NCI-H1417 (cell line): ENCODE measurements around the gene PRAMEF8.
"Not testable (repeated sequence)": the region's sequence is repeated elsewhere in the genome, so short reads cannot be mapped to it uniquely, and the experiment has no call there.

Experiments
- DNase-seq, 3 experiments: peaks; one replicate each; lab custom pipeline; 2025; lab: John Stamatoyannopoulos, UW

Gene PRAMEF8

DNA sequence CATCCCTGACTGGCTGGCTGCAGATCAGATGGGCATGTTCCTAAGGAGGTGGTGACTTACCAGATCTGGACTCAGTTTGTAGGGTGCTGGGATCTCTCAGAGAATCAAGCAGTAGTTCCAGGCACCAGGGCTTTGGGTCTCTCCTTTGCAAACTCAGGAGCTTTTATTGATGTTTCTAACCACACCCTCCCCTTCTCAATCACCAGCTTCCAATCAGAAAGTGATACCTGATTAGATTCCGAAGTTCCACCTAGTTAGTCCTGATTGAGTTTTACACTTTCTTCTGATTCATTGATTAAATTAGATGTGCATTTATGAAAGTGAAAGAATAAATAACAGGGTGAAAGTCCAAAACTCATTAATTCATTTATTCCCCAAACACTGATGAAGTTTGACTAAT is at the start of gene PRAMEF8:
Gene PRAMEF8 (minus strand): TSS at position 101 of the 400 bp plus-strand sequence. CDS start 1,046 bp downstream, outside the sequence.
- DNase-seq = not testable (repeated sequence)

DNA sequence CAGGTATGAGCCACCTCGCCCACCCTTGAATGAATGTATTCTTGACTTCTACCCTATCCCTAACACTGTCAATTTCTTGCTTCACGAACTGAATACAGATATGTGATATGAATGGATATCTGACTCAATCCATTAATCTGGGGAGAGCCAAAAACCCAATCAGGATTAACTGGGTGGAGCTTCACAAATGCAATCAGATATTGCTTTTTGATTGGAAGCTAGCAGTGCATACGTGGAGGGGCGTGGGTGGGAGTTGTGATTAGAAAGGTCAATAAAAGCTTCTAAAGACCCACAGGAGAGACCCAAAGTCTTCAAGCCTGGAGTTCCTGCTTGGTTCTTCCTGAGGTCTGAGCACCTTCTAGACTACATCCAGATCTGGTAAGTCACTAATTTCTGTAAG is 30.3 kb upstream of the PRAMEF8 start, which contains the start of gene PRAMEF15:
Gene PRAMEF15 (plus strand): TSS at position 301 of the 400 bp plus-strand sequence. CDS start 2,827 bp downstream, outside the sequence.
- not testable (repeated sequence) for DNase-seq

DNA sequence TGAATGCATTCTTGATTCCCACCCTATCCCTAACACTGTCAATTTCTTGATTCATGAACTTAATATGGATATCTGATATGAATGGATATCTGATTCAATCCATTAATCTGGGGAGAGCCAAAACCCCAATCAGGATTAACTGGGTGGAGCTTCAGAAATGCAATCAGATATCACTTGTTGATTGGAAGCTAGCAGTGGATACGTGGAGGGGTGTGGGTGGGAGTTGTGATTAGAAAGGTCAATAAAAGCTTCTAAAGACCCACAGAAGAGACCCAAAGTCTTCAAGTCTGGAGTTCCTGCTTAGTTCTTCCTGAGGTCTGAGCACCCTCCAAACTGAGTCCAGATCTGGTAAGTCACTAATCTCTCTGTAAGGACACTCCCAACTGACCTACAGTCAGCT is 18.3 kb upstream of the PRAMEF8 start, which contains the start of gene PRAMEF33:
Gene PRAMEF33 (plus strand): TSS at position 301 of the 400 bp plus-strand sequence. CDS start 2,416 bp downstream, outside the sequence.
- not testable (repeated sequence) for DNase-seq

DNA sequence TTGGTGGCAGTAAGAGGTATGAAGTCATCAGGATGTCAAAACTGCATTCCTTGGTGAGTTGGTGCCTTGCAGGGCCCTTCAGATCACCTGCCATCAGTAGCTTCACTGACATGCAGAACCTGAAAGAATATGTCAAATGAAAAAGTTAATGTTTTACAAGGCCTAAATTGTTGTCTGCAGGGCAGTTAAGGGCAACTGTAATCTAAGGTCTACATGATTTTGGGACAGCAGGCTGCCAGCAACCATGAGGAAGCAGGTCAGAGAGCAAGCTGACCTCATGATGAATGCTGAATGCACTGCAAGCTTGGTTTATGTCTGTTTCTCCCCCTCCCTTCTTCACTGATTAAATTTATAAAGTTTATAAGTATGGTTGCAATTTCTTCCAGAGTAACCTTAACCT is 17.3 kb upstream of the PRAMEF8 start:
- not testable (repeated sequence) for DNase-seq

DNA sequence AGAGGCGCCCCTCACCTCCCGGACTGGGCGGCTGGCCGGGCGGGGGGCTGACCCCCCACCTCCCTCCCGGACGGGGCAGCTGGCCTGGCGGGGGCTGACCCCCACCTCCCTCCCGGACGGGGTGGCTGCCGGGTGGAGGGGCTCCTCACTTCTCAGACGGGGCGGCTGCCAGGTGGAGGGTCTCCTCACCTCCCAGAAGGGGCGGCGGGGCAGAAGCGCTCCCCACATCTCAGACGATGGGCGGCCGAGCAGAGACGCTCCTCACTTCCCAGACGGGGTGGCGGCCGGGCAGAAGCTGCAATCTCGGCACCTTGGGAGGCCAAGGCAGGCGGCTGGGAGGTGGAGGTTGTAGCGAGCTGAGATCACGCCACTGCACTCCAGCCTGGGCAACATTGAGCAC is 13.8 kb upstream of the PRAMEF8 start:
- not testable (repeated sequence) for DNase-seq

DNA sequence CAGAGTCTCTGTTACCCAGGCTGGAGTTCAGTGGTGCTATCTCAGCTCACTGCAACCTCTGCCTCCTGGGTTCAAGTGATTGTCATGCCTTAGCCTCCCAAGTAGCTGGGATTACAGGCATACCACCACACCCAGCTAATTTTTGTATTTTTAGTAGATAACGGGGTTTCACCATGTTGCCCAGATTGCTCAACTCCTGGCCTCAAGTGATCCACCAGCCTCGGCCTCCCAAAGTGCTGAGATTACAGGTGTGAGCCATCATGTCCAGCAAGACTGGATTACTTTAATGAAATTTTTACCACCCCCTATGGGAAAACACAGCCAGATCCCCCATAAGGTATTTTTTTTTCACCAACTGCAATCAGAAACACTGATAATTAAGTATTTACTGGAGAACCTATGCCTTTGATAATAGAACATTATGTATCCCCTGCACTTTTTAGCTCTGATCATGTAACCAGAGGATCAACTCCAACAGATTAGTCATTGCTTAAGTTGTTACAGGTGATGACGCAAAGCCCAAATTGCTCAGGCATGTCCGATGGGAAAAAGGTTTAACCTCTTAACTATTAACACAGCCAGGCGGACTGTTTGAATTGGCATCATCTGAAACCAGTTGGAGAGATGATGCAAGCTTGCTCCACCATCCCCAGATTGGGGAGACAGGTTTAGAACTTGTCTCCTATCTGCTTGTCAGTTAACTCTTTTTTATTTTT is 12.4 kb upstream of the PRAMEF8 start:
- not testable (repeated sequence) for DNase-seq

DNA sequence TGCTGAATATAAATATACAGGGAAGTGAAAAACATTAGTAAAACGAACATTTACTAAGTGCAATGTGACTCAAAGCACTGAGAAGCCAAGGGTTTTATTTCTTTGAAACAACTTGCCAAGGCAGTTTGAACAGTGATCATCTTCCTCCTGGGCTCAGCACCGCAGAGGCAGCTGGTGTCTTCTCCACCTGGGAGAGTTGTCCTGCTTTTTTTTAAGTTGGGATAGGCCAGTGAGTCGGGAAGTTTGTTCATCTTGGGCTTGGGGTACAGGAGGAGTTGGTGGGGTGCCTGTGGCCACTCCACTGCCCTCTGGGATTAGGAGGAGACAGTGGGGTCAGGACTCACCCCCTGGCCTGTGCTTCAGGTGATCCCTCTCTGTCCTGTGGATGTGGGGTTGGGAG is 4.1 kb upstream of the PRAMEF8 start:
- DNase-seq = not testable (repeated sequence)

DNA sequence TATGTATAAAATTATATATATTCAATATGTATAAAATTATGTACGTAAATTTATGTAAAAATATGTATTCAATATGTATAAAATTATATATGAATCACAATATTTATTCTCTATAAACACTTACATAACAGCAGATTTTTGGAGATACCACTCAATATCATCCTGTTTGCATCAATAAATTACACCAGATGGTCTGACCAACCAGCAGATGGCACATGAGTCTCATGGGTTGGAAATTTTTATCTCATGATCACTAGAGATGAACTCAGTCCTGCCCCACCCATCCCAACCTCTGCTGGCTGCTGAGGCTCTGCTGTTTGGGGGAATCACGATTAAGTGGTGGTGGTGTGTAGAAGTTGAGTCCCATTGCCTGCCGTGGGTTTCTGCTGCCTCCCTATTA is 5.3 kb downstream of the PRAMEF8 start:
- not testable (repeated sequence) for DNase-seq

DNA sequence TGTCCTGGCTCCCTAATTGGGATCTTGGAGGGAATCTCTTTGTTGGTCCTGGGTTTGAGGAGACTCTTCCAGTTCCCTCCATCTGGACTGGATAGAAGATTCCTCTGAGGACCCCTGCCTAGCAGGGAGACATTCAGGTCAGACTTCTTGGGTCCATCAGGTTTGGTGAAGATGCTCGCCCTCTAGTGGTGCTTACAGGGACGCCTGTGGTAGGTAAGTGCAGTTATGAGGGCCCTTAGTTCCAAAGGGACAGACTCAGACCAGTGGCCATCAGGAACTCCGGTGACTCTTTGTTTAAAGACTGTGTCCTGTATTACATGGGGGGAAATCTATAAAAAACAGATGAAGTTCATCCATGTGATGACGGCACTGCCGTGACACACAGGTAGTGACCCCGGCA is 7.9 kb downstream of the PRAMEF8 start:
- not testable (repeated sequence) for DNase-seq

DNA sequence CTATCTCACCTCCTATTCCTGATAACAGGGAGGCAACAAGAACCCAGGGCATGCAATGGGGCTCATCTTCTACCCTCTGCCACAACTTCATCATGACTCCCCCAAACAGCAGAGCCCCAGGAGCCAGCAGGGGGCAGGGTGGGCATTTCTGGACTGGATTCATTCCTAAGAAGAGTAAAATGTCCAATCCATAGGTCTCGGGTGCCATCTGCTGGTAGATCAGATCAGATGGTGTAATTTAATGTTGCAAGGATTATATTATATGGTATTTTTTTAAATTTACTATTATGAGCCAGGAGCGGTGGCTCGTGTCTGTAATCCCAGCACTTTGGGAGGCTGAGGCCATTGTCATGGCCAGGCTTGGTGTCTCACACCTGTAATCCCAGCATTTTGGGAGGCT is 19.8 kb downstream of the PRAMEF8 start:
- DNase-seq = not testable (repeated sequence)

DNA sequence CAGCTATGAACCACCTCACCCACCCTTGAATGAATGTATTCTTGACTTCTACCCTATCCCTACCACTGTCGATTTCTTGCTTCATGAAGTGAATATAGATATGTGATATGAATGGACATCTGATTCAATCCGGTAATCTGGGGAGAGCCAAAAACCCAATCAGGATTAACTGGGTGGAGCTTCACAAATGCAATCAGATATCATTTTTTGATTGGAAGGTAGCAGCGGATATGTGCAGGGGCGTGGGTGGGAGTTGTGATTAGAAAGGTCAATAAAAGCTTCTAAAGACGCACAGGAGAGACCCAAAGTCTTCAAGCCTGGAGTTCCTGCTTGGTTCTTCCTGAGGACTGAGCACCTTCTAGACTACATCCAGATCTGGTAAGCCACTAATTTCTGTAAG is 31.0 kb downstream of the PRAMEF8 start, which contains the start of gene PRAMEF5:
Gene PRAMEF5 (plus strand): TSS at position 301 of the 400 bp plus-strand sequence. CDS start 5,071 bp downstream, outside the sequence.
- not testable (repeated sequence) for DNase-seq

DNA sequence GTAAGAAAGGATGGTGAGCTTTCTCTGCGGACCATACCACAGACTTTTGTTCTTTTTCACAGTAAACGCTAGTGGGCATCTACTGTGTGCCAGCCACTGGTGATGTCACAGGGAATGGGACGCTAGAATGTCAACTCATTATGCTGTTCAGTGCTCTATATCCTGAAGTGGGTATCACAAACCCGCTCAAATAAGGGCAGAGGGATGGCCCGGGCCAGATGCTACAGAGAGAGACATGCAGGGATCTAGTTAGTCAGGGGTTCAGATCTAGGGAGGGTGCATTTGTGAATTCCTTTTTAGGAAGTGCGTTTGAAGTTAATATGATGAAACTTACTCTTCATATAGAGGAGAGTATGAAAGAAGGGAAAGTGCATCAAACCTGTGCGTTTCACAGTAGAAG is 37.8 kb downstream of the PRAMEF8 start:
- DNase-seq = not testable (repeated sequence)

DNA sequence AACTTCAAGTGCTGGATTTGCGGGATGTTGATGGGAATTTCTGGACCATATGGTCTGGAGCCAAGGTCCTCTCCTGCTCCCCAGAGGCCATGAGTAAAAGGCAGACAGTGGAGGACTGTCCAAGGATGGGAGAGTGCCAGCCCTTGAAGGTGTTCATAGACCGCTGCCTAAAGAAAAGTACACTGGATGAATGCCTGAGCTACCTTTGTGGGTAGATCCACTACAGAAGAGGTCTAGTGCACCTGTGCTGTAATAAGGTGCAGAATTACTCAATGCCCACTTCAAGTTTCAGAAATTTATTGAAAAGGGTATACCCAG is 38.4 kb downstream of the PRAMEF8 start:
- not testable (repeated sequence) for DNase-seq

DNA sequence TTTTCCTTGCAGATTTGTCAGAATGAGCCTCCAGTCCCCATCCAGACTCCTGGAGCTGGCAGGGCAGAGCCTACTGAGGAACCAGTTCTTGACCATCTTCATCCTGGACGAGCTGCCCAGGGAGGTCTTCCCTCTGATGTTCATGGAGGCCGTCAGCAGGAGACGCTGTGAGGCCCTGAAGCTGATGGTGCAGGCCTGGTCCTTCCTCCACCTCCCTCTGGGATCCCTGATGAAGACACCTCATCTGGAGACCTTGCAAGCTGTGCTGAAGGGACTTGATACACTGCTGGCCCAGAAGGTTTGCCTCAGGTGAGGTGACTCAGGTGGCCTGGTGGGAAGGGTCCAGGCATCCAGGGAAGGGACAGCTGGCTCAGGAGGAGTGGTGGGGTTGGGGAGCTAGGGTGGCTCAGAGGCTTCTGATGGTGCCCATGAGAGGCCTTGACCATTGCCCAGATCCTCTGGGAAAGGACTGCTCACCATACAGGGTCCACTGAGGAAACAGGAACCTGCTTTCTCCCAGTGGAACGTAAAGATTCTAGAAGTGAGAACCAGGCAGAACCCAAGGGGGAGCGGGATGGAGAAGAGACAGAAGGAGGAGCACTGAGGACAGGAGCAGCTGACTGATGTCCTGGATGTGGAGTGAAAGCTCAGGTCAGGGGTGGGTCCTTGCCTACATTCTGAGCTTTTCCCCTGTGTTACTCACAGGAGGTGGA is 38.9 kb downstream of the PRAMEF8 start:
- not testable (repeated sequence) for DNase-seq

DNA sequence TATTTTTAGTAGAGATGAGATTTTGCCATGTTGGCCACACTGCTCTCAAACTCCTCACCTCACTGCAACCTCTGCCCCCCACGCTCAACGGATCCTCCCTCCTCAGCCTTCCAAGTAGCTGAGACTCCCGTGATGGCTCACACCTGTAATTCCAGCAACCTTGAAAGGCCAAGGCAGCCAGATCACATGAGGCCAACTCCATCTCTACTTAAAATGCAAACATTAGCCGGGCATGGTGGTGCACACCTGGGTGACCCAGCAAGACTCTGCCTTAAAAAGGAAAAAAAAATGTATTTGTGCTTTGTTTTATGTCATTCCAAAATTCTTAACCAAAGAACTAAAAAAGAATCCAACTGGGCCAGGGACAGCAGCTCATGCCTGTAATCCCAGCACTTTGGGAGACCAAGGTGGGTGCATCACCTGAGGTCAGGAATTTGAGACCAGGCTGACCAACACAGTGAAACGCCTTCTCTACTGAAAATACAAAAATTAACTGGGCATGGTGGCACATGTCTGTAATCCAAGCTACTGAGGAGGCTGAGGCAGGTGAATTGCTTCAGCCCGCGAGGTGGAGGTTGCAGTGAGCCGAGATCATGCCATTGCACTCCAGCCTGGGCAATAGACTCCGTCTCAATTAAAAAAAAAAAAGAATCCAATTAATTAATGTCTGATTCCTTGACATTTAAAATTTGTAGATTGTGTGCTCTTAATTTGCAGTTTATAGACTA is 41.2 kb downstream of the PRAMEF8 start:
- DNase-seq = not testable (repeated sequence)

DNA sequence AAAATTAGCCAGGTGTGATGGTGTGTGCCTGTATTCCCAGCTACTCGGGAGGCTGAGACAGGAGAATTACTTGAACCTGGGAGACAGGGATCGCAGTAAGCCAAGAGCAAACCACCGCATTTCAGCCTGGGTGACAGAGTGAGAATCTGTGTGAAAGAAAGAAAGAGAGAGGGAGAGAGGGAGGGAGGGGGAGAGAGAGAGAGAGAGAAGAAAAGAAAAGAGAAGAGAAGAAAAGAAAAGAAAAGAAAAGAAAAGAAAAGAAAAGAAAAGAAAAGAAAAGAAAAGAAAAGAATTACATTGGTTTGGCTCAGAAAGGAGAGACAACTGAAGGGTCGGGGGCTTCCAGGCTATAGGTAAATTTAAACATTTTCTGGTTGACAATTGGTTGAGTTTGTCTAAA is 45.3 kb downstream of the PRAMEF8 start:
- DNase-seq = not testable (repeated sequence)

DNA sequence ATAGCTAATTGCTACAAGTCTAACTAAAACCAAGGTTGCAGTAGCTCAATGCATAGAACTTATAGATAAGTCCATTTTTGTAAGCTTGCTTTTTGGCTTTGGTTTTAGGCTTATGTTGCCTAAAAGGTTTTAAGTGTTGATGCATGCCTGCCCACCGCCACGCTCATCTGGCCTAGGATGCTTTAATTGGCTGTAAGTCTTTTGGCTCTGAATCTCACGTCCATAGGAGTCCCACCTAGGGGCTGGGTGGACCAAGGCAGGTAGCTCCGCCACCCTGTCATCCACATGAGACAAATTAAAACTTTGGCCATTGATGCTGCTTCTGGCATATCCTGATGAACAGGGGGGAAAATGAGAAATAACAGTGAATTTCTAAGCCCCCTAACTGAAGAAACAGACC is 47.4 kb downstream of the PRAMEF8 start:
- DNase-seq = not testable (repeated sequence)

DNA sequence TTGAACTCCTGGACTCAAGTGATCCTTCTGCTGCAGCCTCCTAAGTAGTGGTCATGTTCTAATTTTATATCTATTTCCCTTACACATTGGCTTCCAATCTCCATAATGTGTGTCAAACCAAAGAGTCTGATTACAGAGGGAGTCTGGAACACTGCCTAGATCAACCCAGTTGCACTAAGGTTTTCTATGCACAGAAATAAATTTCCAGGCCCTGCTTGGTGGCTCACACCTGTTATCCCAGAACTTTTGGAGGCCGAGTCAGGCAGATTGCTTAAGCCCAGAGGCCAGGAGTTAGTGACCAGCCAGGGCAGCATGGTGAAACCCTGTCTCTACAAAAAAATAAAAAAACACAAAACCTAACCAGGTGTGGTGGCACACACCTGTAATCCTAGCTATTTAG is 50.9 kb downstream of the PRAMEF8 start:
- DNase-seq = not testable (repeated sequence)

DNA sequence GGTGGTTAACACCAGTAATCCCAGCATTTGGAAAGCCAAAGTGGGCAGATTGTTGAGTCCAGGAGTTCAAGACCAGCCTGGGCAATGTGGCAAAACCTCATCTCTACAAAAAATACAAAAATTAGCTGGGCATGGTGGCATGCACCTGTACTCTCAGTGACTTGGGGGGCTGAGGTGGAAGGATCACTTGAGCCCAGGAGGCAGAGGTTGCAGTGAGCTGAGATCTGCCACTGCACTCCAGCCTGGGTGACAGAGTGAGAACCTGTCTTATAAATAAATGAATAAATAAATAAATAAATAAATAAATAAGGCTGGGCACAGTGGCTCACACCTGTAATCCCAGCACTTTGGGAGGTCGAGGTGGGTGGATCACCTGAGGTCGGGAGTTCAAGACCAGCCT is 52.9 kb downstream of the PRAMEF8 start:
- DNase-seq = not testable (repeated sequence)
